Endothelial cell (in vitro differentiated cells): ENCODE results near the gene CHST11. TPM values are rescaled to one million over a fixed set of nuclear protein-coding genes. Genes with fewer than 3 reads are reported as not detected.

Experiments used
- DNase-seq: peaks from one replicate; pipeline ENCODE4 v3.0.0; 2021; ENCODE audit warnings: low spot score
- H3K27ac Mint-ChIP-seq: one replicate; pipeline ENCODE4 v1.8.0; 2021; ENCODE audit warnings: mixed read lengths, inconsistent platforms; ENCODE audit not compliant: unreplicated experiment
- H3K27me3 Mint-ChIP-seq: one replicate; pipeline ENCODE4 v1.8.0; 2021; ENCODE audit warnings: mild to moderate bottlenecking, moderate library complexity, mixed read lengths, inconsistent platforms; ENCODE audit not compliant: unreplicated experiment
- H3K36me3 Mint-ChIP-seq: one replicate; pipeline ENCODE4 v1.8.0; 2021; ENCODE audit warnings: mild to moderate bottlenecking, low read depth, mixed read lengths, inconsistent platforms; ENCODE audit not compliant: unreplicated experiment
- H3K4me1 Mint-ChIP-seq: one replicate; pipeline ENCODE4 v1.8.0; 2021; ENCODE audit warnings: mild to moderate bottlenecking, mixed read lengths, inconsistent platforms; ENCODE audit not compliant: unreplicated experiment
- H3K4me3 Mint-ChIP-seq: one replicate; pipeline ENCODE4 v1.8.0; 2021; ENCODE audit warnings: mild to moderate bottlenecking, mixed read lengths, inconsistent platforms; ENCODE audit not compliant: unreplicated experiment
- H3K9me3 Mint-ChIP-seq: one replicate; pipeline ENCODE4 v1.8.0; 2021; ENCODE audit warnings: mixed read lengths, inconsistent platforms; ENCODE audit not compliant: unreplicated experiment
- total RNA-seq: library from RNA; stranded (reverse); fragmentation: NEBNext Ultra II Directional; extraction: Animal tissue kit (Norgen Biotek cat#: 25700); gene quantifications from one replicate; pipeline ENCODE4 v1.2.1, GENCODE V29; 2021; ENCODE audit not compliant: unreplicated experiment
- TF ChIP-seq, protein P1 (sequence below): fragments of 200-600 bp; sonication (generic); IDR thresholded peaks from one replicate; pipeline ENCODE4 v1.5.0; 2021; ENCODE audit warnings: antibody characterized with exemption; ENCODE audit not compliant: unreplicated experiment

CHST11 gene
- total RNA-seq, 1 donor from 2014 or later: 11.8 TPM

DNA sequence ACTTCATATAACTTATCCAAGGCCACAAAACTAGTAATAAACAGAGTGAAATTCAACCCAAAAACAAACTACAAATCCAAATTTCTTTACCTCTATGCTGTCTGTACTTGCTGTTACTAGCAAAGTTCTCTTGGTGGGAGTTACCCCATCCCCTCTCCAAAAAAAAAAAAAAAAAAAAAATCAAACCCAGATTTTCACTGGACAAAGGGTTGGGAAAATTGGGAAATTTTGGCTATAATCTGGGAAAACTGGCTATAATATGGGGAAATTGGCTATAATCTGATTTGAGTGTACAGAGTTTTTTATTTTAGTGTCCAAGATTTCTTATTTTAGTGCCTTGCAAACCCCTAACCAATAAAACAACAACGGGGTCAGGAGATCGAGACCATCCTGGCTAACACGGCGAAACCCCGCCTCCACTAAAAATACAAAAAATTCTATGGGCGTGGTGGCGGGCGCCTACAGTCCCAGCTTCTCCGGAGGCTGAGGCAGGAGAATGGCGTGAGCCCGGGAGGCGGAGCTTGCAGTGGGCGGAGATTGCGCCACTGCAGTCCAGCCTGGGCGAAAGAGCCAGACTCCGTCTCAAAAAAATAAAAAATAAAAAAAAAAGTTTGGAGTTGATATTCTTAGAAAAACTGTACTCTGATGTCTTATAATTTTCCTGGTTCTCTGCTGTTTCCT, 148.4 kb downstream of the CHST11 start:
- Mint-ChIP-seq H3K36me3 (no peaks in the 10 kb centered on the region), H3K27me3 (peaks cover 3% of the 10 kb centered on the region), H3K27ac (peak overlapping the region; percentile 93), H3K9me3 (no peaks in the 10 kb centered on the region), H3K4me3 (no peak overlapping the region), H3K4me1 (peaks cover 38% of the 10 kb centered on the region)
- DNase-seq: peak; percentile 40
- TF ChIP-seq, protein P1, sequence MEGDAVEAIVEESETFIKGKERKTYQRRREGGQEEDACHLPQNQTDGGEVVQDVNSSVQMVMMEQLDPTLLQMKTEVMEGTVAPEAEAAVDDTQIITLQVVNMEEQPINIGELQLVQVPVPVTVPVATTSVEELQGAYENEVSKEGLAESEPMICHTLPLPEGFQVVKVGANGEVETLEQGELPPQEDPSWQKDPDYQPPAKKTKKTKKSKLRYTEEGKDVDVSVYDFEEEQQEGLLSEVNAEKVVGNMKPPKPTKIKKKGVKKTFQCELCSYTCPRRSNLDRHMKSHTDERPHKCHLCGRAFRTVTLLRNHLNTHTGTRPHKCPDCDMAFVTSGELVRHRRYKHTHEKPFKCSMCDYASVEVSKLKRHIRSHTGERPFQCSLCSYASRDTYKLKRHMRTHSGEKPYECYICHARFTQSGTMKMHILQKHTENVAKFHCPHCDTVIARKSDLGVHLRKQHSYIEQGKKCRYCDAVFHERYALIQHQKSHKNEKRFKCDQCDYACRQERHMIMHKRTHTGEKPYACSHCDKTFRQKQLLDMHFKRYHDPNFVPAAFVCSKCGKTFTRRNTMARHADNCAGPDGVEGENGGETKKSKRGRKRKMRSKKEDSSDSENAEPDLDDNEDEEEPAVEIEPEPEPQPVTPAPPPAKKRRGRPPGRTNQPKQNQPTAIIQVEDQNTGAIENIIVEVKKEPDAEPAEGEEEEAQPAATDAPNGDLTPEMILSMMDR: no peak

DNA sequence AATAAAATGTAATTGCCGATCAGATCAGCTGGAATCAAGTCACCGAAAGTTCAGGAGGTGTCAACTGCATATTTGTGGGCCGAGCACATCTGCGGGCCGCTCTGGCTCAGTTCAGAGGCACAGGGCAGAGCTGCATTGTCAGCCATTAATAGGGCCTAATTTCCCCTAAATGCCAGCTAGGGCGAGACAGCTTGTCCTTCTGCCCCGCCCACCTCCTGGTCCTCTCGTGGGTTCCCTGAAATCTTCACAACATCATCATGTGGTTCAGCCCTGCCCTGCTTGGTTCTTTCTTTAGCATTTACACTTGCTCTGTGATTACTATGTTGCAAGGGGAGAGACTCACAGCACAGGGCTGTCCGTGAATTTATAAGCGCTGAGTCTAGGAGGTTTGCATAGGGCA, 148.9 kb downstream of the CHST11 start:
- TF ChIP-seq, protein P1: no peak
- Mint-ChIP-seq H3K9me3 (no peaks in the 10 kb centered on the region), H3K36me3 (no peaks in the 10 kb centered on the region), H3K27ac (peak overlapping the region; percentile 84), H3K4me1 (peaks cover 38% of the 10 kb centered on the region), H3K27me3 (peaks cover 3% of the 10 kb centered on the region), H3K4me3 (no peak overlapping the region)
- DNase-seq: no peak

GRCh38 chr12:104608998-104609397, 152.2 kb downstream of the CHST11 start:
- Mint-ChIP-seq H3K36me3 (no peaks in the 10 kb centered on the region), H3K4me3 (no peak overlapping the region), H3K27me3 (peaks cover 7% of the 10 kb centered on the region), H3K4me1 (peaks cover 19% of the 10 kb centered on the region), H3K9me3 (no peaks in the 10 kb centered on the region), H3K27ac (no peak overlapping the region)
- DNase-seq: no peak
- TF ChIP-seq, protein P1: no peak

- no peak overlapping the region for H3K27ac Mint-ChIP-seq
- DNase-seq: no peak
- no peak overlapping the region for H3K4me3 Mint-ChIP-seq
- H3K4me1 Mint-ChIP-seq: peaks cover 15% of the 10 kb centered on the region
- peaks cover 7% of the 10 kb centered on the region for H3K27me3 Mint-ChIP-seq
- no peaks in the 10 kb centered on the region for H3K36me3 Mint-ChIP-seq
- TF ChIP-seq, protein P1: no peak
- H3K9me3 Mint-ChIP-seq: no peaks in the 10 kb centered on the region
Observed at GRCh38 chr12:104609445-104609844, 152.7 kb downstream of the CHST11 start.

DNA sequence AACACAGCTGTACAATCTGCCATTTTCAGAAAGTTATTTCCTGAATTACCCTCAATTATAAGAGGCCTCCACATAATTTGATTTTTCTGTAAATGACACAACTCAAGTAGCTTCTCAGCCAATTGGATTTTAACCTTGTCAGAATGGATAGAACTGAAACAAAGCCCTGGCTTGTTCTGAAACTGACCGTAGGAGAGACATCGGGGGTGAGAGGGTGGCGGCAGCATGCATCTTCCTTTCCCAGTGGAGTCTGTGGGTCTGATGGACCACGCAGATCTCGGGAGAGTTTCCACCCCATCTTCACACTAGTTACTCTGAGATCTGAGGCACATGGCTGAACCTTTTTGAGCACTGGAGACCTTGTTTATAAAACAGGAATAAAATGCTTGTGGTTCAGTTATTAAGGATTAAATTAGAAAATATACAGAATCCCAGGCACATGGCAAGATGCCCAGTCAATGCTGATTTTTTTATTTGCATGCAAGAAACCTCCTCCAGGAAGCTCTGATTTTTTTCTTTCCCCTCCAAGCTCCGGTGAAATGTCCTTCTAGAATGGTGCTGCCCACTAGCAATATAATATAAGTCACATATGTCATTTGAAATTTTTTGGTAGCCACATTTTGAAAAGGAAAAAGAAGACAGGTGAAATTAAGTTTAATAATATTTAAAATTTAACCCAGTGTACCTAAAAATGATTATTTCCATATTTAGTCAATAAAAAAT, 153.9 kb downstream of the CHST11 start:
- no peaks in the 10 kb centered on the region for H3K9me3 Mint-ChIP-seq
- H3K4me3 Mint-ChIP-seq: no peak overlapping the region
- H3K4me1 Mint-ChIP-seq: peaks cover 10% of the 10 kb centered on the region
- no peak for DNase-seq
- peaks cover 5% of the 10 kb centered on the region for H3K27me3 Mint-ChIP-seq
- H3K27ac Mint-ChIP-seq: no peak overlapping the region
- no peaks in the 10 kb centered on the region for H3K36me3 Mint-ChIP-seq
- TF ChIP-seq, protein P1: no peak
